B cell (primary cell): ENCODE results near the gene TRRAP. TPM values are rescaled to one million over a fixed set of nuclear protein-coding genes. Genes with fewer than 3 reads are reported as not detected.

Experiments
- ATAC-seq: fragments of 200-7000 bp; cut with Tn5 transposase; one replicate; pipeline ENCODE4 v1.10.0; 2021; ENCODE audit warnings: low read depth, mild to moderate bottlenecking, moderate number of reproducible peaks, moderate library complexity
- CTCF ChIA-PET: fragments of 350-600 bp; sonication (Branson Sonifier 250); formaldehyde crosslinking; loops from one replicate; lab custom pipeline; 2021; ENCODE audit warnings: antibody characterized with exemption, inconsistent platforms; lab: Charles Lee
- POLR2A ChIA-PET: fragments of 350-600 bp; sonication (Branson Sonifier 250); formaldehyde crosslinking; loops from one replicate; lab custom pipeline; 2021; ENCODE audit warnings: antibody characterized with exemption; lab: Charles Lee
- DNase-seq: peaks from one replicate; pipeline ENCODE4 v3.0.0; 2013
- H2AFZ ChIP-seq: 2 replicates; pipeline ENCODE4 v1.6.1; 2012; ENCODE audit warnings: mild to moderate bottlenecking, low read depth, low read length; ENCODE audit not compliant: insufficient read depth, poor library complexity, severe bottlenecking
- H3K27ac ChIP-seq, 2 donors: 1 replicate in 1 of 2; 2 replicates in 1 of 2; pipeline ENCODE4 v1.5.1; 2012 to 2013; ENCODE audit warnings: low read length in 2 of 2, mild to moderate bottlenecking in 2 of 2, moderate library complexity in 1 of 2
- H3K27me3 ChIP-seq, 4 experiments: fragments of 200-600 bp in 1 of 4; sonication (generic) in 1 of 4; replicated peaks in 1 of 4; 1 replicate in 2 of 4; 2 replicates in 2 of 4; pipeline versions ENCODE4 v1.6.1 to v1.7.0; 2013 to 2016; ENCODE audit warnings: low read length in 3 of 4, mild to moderate bottlenecking in 2 of 4, mixed read lengths in 1 of 4, moderate library complexity in 1 of 4; ENCODE audit not compliant: insufficient read depth in 4 of 4, control insufficient read depth in 3 of 4; ENCODE audit errors: control extremely low read depth in 1 of 4
- H3K36me3 ChIP-seq, 2 experiments: replicated peaks in 1 of 2; 1 replicate in 1 of 2; 2 replicates in 1 of 2; pipeline versions ENCODE4 v1.6.1 to v1.7.1; 2013; ENCODE audit warnings: low read length in 1 of 2; ENCODE audit not compliant: insufficient read depth in 2 of 2, control insufficient read depth in 1 of 2; ENCODE audit errors: control extremely low read depth in 1 of 2, extremely low read depth in 1 of 2
- H3K4me1 ChIP-seq, 2 donors: fragments of 200-600 bp in 1 of 2; sonication (generic) in 1 of 2; 1 replicate in 1 of 2; 2 replicates in 1 of 2; pipeline versions ENCODE4 v1.5.1 to v1.6.1; 2013 to 2017; ENCODE audit warnings: low read length in 2 of 2; ENCODE audit not compliant: control insufficient read depth in 2 of 2, insufficient read depth in 2 of 2
- H3K4me2 ChIP-seq: replicated peaks from 2 replicates; pipeline ENCODE3; 2012; ENCODE audit warnings: mild to moderate bottlenecking, low read depth, low read length; ENCODE audit not compliant: poor library complexity, severe bottlenecking
- H3K4me3 ChIP-seq, 5 experiments: fragments of 200-600 bp in 1 of 5; sonication (generic) in 1 of 5; 1 replicate in 3 of 5; 2 replicates in 2 of 5; pipeline versions ENCODE4 v1.5.1 to v1.7.0; 2011 to 2016; ENCODE audit warnings: low read length in 4 of 5, mild to moderate bottlenecking in 4 of 5, low read depth in 2 of 5, control low read depth in 1 of 5, moderate library complexity in 1 of 5; ENCODE audit not compliant: insufficient read depth in 1 of 5; ENCODE audit errors: control extremely low read depth in 1 of 5, extremely low read depth in 1 of 5
- H3K79me2 ChIP-seq: fragments of 200-600 bp; sonication (generic); one replicate; pipeline ENCODE4 v1.6.0; 2016; ENCODE audit warnings: low read length; ENCODE audit not compliant: control insufficient read depth, insufficient read depth
- H3K9ac ChIP-seq: fragments of 200-600 bp; sonication (generic); 2 replicates; pipeline ENCODE4 v1.6.1; 2017; ENCODE audit warnings: mild to moderate bottlenecking, low read length, moderate library complexity
- H3K9me3 ChIP-seq, 3 donors: one replicate each; pipeline versions ENCODE4 v1.6.1 to v1.7.1; 2013; ENCODE audit warnings: low read length in 2 of 3; ENCODE audit not compliant: control insufficient read depth in 2 of 3, insufficient read depth in 1 of 3; ENCODE audit errors: control extremely low read depth in 1 of 3
- H4K20me1 ChIP-seq: 2 replicates; pipeline ENCODE4 v1.6.0; 2012; ENCODE audit warnings: mild to moderate bottlenecking, low read length; ENCODE audit not compliant: insufficient read depth, control insufficient read depth, poor library complexity, severe bottlenecking
- H3K27ac Mint-ChIP-seq: one replicate; pipeline ENCODE4 v1.8.0; 2021; ENCODE audit warnings: mixed read lengths
- H3K27me3 Mint-ChIP-seq: one replicate; pipeline ENCODE4 v1.8.0; 2021; ENCODE audit warnings: mixed read lengths
- H3K4me1 Mint-ChIP-seq: one replicate; pipeline ENCODE4 v1.8.0; 2021; ENCODE audit warnings: mixed read lengths
- H3K4me3 Mint-ChIP-seq: one replicate; pipeline ENCODE4 v1.8.0; 2021; ENCODE audit warnings: mixed read lengths
- H3K9me3 Mint-ChIP-seq: one replicate; pipeline ENCODE4 v1.8.0; 2022; ENCODE audit warnings: mixed read lengths; ENCODE audit not compliant: insufficient read depth
- EZH2 ChIP-seq: IDR thresholded peaks from 2 replicates; pipeline ENCODE4 v1.6.1; 2012; ENCODE audit warnings: borderline replicate concordance, low read depth, mild to moderate bottlenecking, moderate library complexity, low read length; ENCODE audit not compliant: insufficient read depth, poor library complexity, severe bottlenecking
- WGBS: methylation state at CpG from one replicate; pipeline ENCODE4 v1.1.5; 2013; ENCODE audit warnings: missing lambda C conversion rate; ENCODE audit not compliant: insufficient coverage; 5-methylcytosine and 5-hydroxymethylcytosine counted together
- intact Hi-C: fragments of 100-400 bp; cut with micrococcal nuclease; formaldehyde crosslinking; loops from one replicate; pipeline ENCODE4 v1.10.0; 2022
- polyA plus RNA-seq: library from polyadenylated mRNA; depleted of rRNA; stranded (reverse); fragments of >200 nt; gene quantifications from 2 replicates; pipeline ENCODE4 v1.2.3, GENCODE V29; 2012
- total RNA-seq, 2 donors: library from RNA; stranded (reverse); fragments of 120-200 nt in 1 of 2; gene quantifications; 1 replicate in 1 of 2; 2 replicates in 1 of 2; pipeline versions ENCODE4 v1.2.3 to v1.2.4, GENCODE V29; 2013 to 2022
- TF ChIP-seq, protein P1 (sequence below): fragments of 200-600 bp; IDR thresholded peaks from one replicate; pipeline ENCODE4 v1.8.0; 2022; ENCODE audit warnings: antibody characterized with exemption, mild to moderate bottlenecking

TRRAP gene
- total and polyA plus RNA-seq, 2 donors (not counting 1 experiment from before 2014, with no cell fraction given) = 25.4 to 102 TPM

DNA sequence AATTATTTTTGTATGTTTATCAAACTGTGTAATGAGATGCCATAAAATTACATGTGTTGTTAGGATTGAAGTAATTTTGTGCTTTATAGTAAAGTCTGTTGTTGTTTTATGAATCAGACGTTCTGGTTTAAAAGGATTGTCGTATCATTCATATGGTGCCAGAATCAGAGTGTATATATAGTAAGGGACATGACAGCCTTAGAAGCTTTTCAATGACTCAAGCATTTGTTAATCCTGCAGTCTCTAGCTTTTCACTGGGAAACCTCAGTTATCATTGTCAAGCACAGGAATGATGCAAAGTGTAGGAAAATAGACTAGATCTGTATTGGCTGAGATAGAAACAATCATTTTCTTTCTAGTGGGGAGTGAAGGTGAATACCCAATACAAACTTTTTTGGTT lies 57.5 kb downstream of the TRRAP start:
- no peak overlapping the region for H3K27ac Mint-ChIP-seq
- no peak overlapping the region for H3K4me3 Mint-ChIP-seq
- TF ChIP-seq EZH2 = no peak
- TF ChIP-seq, protein P1, sequence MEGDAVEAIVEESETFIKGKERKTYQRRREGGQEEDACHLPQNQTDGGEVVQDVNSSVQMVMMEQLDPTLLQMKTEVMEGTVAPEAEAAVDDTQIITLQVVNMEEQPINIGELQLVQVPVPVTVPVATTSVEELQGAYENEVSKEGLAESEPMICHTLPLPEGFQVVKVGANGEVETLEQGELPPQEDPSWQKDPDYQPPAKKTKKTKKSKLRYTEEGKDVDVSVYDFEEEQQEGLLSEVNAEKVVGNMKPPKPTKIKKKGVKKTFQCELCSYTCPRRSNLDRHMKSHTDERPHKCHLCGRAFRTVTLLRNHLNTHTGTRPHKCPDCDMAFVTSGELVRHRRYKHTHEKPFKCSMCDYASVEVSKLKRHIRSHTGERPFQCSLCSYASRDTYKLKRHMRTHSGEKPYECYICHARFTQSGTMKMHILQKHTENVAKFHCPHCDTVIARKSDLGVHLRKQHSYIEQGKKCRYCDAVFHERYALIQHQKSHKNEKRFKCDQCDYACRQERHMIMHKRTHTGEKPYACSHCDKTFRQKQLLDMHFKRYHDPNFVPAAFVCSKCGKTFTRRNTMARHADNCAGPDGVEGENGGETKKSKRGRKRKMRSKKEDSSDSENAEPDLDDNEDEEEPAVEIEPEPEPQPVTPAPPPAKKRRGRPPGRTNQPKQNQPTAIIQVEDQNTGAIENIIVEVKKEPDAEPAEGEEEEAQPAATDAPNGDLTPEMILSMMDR = no peak
- DNase-seq = no peak
- ATAC-seq = no peak
- Histone ChIP-seq H3K4me2 (no peak overlapping the region), H3K79me2 (no peaks in the 10 kb centered on the region), H4K20me1 (no peaks in the 10 kb centered on the region), H3K4me1 (peaks cover 0 to 4% of the 10 kb centered on the region in 2 donors), H3K4me3 (no peak overlapping the region), H3K9ac (no peak overlapping the region), H3K36me3 (peaks cover 27 to 85% of the 10 kb centered on the region in 2 experiments), H3K27me3 (no peaks in the 10 kb centered on the region), H3K9me3 (no peaks in the 10 kb centered on the region), H2AFZ (no peak overlapping the region), H3K27ac (no peak overlapping the region)
- H3K4me1 Mint-ChIP-seq = peaks cover 6% of the 10 kb centered on the region
- WGBS = 80% methylated on average over 1 of the region's 2 CpGs
- ChIA-PET CTCF (no interaction called here), POLR2A (no interaction called here)
- H3K27me3 Mint-ChIP-seq = no peaks in the 10 kb centered on the region
- H3K9me3 Mint-ChIP-seq = no peaks in the 10 kb centered on the region
- intact Hi-C loops = no loop called here

- CTCF ChIA-PET = no interaction called here
- ATAC-seq = no peak
Measured at GRCh38 chr7:98943336-98943735, 65.0 kb downstream of the TRRAP start.

More at GRCh38 chr7:98943336-98943735, 65.0 kb downstream of the TRRAP start:
- Mint-ChIP-seq H3K4me3 (no peak overlapping the region), H3K27ac (no peak overlapping the region), H3K9me3 (no peaks in the 10 kb centered on the region), H3K4me1 (no peaks in the 10 kb centered on the region), H3K27me3 (no peaks in the 10 kb centered on the region)
- no peaks in the 10 kb centered on the region for H3K4me1 ChIP-seq
- intact Hi-C loops = no loop called here
- TF ChIP-seq EZH2 = no peak
- TF ChIP-seq, protein P1 = no peak
- no peaks in the 10 kb centered on the region for H3K27me3 ChIP-seq
- no peak overlapping the region for H2AFZ ChIP-seq
- no peak overlapping the region for H3K4me3 ChIP-seq
- POLR2A ChIA-PET = no interaction called here
- H3K4me2 ChIP-seq = no peak overlapping the region
- H3K79me2 ChIP-seq = peaks cover 8% of the 10 kb centered on the region
- no peaks in the 10 kb centered on the region for H3K9me3 ChIP-seq
- no peak overlapping the region for H3K27ac ChIP-seq
- peaks cover 4% of the 10 kb centered on the region for H4K20me1 ChIP-seq
- peaks cover 12 to 85% of the 10 kb centered on the region in 2 experiments for H3K36me3 ChIP-seq
- H3K9ac ChIP-seq = no peak overlapping the region
- WGBS = 96% methylated on average over 3 of the region's 6 CpGs
- no peak for DNase-seq
